SK-N-SH (cell line): Measurements from ENCODE around the gene NPIPB6.

Experiments used
- JUND ChIP-seq: IDR thresholded peaks from 2 replicates; pipeline ENCODE4 v1.4.0; 2012
- MXI1 ChIP-seq: IDR thresholded peaks from 2 replicates; pipeline ENCODE4 v1.6.1; 2012; ENCODE audit warnings: mild to moderate bottlenecking, low read depth, low read length, improper control_type of control experiment
- NFIC ChIP-seq: IDR thresholded peaks from 2 replicates; pipeline ENCODE4 v1.4.0; 2012; ENCODE audit warnings: borderline replicate concordance
- POLR2AphosphoS5 ChIP-seq: IDR thresholded peaks from 2 replicates; pipeline ENCODE4 v1.6.1; 2012; ENCODE audit warnings: low read depth, low read length
- RAD21 ChIP-seq: IDR thresholded peaks from 2 replicates; pipeline ENCODE4 v1.6.1; 2012; ENCODE audit warnings: mild to moderate bottlenecking, low read length
- TAF1 ChIP-seq: IDR thresholded peaks from 2 replicates; pipeline ENCODE4 v1.6.1; 2012; ENCODE audit warnings: low read depth, mild to moderate bottlenecking, low read length, moderate library complexity, borderline replicate concordance
- TEAD4 ChIP-seq: IDR thresholded peaks from 2 replicates; pipeline ENCODE4 v1.4.0; 2012; ENCODE audit warnings: mild to moderate bottlenecking, borderline replicate concordance; ENCODE audit not compliant: insufficient read depth
- TF ChIP-seq, protein P1 (sequence below): fragments of 200-600 bp; sonication (generic); IDR thresholded peaks from 2 replicates; pipeline ENCODE4 v1.6.1; 2017; ENCODE audit warnings: antibody characterized with exemption, mild to moderate bottlenecking, moderate library complexity
- TF ChIP-seq, protein P2 (sequence below): IDR thresholded peaks from 2 replicates; pipeline ENCODE4 v1.6.1; 2012; ENCODE audit warnings: mild to moderate bottlenecking, low read depth, low read length, moderate library complexity

DNA sequence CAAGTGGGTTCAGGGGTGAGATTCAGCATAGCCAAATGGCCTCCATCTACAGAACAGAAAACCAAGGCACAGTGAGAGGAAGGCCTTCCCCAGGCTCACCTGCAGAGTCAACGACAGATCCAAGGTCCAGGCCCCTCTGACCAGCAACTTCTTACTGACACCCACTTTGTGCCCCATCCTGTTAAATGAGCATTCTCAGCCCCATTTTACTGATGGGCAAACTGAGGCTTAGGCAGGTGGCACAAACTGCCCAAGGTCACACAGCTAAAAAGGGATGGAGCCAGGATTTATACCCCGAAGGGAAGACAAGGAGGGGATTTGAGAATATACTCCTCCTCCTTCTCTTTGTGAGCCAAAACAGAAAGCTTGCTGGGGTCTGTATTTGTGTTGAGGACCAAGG is 61.7 kb downstream of the NPIPB6 start:
- TF ChIP-seq, protein P1, sequence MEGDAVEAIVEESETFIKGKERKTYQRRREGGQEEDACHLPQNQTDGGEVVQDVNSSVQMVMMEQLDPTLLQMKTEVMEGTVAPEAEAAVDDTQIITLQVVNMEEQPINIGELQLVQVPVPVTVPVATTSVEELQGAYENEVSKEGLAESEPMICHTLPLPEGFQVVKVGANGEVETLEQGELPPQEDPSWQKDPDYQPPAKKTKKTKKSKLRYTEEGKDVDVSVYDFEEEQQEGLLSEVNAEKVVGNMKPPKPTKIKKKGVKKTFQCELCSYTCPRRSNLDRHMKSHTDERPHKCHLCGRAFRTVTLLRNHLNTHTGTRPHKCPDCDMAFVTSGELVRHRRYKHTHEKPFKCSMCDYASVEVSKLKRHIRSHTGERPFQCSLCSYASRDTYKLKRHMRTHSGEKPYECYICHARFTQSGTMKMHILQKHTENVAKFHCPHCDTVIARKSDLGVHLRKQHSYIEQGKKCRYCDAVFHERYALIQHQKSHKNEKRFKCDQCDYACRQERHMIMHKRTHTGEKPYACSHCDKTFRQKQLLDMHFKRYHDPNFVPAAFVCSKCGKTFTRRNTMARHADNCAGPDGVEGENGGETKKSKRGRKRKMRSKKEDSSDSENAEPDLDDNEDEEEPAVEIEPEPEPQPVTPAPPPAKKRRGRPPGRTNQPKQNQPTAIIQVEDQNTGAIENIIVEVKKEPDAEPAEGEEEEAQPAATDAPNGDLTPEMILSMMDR = no peak
- TF ChIP-seq JUND = no peak
- TF ChIP-seq MXI1 = no peak
- TF ChIP-seq, protein P2, sequence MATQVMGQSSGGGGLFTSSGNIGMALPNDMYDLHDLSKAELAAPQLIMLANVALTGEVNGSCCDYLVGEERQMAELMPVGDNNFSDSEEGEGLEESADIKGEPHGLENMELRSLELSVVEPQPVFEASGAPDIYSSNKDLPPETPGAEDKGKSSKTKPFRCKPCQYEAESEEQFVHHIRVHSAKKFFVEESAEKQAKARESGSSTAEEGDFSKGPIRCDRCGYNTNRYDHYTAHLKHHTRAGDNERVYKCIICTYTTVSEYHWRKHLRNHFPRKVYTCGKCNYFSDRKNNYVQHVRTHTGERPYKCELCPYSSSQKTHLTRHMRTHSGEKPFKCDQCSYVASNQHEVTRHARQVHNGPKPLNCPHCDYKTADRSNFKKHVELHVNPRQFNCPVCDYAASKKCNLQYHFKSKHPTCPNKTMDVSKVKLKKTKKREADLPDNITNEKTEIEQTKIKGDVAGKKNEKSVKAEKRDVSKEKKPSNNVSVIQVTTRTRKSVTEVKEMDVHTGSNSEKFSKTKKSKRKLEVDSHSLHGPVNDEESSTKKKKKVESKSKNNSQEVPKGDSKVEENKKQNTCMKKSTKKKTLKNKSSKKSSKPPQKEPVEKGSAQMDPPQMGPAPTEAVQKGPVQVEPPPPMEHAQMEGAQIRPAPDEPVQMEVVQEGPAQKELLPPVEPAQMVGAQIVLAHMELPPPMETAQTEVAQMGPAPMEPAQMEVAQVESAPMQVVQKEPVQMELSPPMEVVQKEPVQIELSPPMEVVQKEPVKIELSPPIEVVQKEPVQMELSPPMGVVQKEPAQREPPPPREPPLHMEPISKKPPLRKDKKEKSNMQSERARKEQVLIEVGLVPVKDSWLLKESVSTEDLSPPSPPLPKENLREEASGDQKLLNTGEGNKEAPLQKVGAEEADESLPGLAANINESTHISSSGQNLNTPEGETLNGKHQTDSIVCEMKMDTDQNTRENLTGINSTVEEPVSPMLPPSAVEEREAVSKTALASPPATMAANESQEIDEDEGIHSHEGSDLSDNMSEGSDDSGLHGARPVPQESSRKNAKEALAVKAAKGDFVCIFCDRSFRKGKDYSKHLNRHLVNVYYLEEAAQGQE = no peak
- no peak for TF ChIP-seq TAF1
- no peak for TF ChIP-seq POLR2AphosphoS5
- no peak for TF ChIP-seq RAD21
- TF ChIP-seq NFIC = no peak
- TF ChIP-seq TEAD4 = no peak
